HG03521 (cell line): ENCODE data around the gene NFASC.

Experiments used
- ATAC-seq: cut with Tn5 transposase; IDR thresholded peaks from one replicate; pipeline ENCODE4 v1.9.1; 2021; ENCODE audit warnings: mild to moderate bottlenecking, moderate library complexity; ENCODE audit not compliant: unreplicated experiment

Gene NFASC

GRCh38 chr1:205028924-205029323, 158.3 kb downstream of the NFASC start:
- ATAC-seq = no peak

DNA sequence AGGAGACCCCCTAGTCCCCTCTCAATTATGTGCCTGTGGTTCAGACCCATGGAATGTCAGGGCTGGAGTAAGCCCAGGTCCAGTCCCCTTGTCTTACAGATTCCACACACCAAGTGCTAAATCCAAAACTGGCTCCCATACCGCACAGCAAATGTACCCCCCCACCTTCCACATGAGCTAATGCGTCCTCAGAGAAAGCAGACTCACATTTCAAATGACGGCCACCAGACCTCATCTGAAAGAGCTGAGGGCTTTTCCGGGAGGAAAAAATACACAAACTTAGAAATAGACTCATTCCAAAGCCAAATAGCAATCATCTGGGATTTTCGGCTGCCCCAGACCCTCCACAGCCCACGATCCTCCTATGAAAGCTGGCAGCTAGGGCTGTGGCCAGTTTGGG, 159.6 kb downstream of the NFASC start:
- no peak for ATAC-seq

GRCh38 chr1:205030896-205031295, 160.2 kb downstream of the NFASC start:
- no peak for ATAC-seq

DNA sequence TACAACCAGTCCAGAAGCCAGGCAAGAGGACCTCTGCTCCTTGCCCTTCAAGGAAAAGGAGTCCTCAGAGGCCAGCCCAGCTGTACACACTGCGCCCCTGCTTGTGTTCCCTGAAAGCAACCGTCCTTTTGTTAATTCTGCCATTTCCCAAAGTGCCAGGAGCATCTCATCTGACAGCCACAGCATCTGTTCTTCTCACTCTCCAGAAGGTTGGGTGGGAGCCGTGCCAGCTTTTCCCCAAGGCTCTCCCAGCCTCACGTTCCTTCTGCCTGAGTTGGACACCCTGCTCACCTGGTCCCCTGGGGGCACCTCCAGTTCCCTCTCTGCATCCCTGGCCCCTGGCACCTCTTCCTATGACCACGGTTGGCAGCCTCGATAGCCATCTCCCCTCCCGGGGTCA, 161.8 kb downstream of the NFASC start:
- no peak for ATAC-seq

DNA sequence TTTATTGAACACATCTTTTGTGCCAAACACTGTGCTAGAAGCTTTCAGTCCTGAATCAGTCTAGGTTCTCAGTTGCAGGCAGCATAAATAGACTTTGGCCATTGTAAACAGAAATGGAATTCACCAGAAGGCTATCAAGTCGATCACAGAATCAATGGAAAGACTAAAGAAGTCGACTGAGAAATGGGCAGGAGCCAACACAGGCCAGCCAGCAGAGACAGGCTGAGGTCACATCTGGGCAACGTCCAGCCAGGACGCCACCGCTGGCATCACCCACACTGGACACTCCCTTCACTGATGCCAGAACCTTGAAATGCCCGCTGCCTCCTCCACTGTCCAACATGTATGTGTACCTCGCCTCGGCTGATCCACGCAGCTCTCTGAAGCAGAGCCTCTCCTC, 166.9 kb downstream of the NFASC start:
- no peak for ATAC-seq

GRCh38 chr1:205038132-205038786, 167.6 kb downstream of the NFASC start:
- no peak for ATAC-seq

GRCh38 chr1:205041001-205041715, 170.5 kb downstream of the NFASC start:
- ATAC-seq = no peak

DNA sequence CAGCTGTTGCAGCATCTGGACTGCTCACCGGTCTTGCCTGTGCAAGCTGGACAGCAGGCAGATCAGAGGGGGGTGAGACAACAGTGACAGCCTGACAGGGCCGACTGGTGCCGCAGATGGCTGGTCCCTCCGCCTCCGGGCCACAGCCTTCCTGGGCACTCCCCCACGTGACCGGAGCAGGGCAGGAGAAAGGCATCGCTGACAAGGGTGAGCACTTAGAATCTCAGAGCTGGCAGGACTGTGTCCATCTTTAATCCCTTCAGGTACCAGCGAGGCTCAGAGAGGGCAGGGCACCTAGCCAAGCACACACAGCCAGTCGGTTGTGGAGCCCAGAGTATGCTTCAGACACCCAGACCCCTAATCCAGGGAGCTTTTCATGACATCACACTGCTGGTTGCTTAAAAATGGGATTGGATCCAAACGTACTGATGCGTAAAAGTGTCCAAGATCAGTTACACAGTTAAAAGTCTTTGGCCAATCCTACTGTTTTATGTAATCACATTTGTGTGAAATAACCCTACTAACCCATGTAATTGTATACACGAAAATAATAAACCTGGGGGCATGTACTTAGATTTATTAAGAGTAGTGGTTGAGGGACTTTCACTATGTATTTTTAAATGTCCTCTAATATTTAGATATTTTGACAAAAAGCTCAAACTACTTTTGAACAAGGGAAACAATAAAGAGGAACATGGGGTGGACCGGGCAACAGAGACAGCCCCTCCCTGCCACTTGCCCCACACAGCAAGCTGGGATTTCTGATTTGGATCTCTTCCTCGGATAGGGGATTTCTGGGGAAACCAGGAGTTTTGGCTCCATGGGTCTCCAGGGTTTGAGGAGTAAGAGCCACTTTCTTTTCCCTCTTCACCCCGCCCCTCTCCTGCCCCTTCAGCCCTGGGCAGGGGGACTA, 171.6 kb downstream of the NFASC start:
- no peak for ATAC-seq

DNA sequence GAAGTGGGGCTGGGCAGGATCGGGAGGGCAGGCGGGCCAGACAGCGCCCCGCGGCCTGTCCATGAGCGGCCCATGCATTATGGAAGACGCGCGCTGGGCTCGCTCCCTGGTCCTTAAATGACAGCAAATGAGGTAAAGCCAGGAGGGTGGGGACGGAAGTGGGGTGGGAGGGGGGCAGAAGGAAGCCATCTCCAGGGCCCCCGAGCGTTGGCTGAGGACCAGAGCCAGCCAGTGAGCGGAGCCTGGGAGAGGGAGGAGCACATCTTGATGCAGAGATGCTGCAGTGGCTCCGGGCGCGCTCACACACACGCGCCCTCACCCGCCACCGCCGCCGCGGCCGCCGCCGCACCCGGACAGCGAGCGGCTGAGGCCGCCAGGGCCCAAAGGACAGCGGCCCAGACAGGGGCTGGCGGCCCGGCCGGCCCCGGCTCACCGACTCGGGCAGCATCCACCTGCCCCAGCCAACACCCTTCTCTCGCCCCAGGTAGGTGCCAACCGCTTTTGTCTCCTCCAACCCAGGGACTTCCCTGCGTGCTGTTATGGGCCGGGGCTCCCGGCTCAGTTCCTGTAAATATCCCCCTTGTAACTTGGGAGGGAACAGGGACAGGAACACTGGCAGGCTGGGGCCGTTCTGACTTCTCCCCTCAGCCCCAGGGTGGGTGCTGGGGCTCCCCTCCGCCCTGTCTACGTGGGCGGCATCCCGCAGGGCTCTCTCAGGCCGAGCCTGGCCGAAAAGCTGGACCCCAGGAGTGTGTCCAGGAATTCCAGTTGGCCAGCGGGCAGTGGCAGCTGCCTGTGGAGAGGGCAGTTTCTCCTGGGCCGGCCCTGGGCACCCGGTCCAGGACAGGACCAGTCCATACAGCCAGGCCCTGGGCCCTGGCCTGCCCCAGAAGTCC, 172.5 kb downstream of the NFASC start, which contains the start of gene CNTN2:
Gene CNTN2 (plus strand): TSS at position 302 of the 896 bp plus-strand sequence. CDS start 9,974 bp downstream, outside the sequence.
- ATAC-seq = no peak

GRCh38 chr1:205043866-205044265, 173.2 kb downstream of the NFASC start:
- ATAC-seq = no peak

DNA sequence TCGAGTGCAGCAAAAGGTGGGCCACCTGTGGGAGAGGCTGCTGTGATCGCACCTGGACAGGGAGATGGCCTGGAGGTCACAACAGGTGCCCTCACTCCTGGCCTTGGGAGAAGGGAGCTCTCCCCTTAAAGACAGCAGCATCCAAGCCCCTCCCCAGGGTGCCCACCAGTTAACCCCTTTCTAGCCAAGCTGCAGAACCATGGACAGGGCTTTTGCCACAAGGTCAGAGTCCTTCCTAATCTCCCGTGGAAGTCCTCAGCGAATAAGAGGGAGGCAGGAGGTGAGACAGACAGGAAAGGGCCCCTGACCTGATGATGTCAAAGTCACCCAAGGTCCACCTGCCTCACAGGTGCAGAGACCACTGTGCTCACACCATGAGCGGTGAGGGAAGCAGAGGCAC, 174.1 kb downstream of the NFASC start:
- no peak for ATAC-seq

GRCh38 chr1:205045146-205045545, 174.5 kb downstream of the NFASC start:
- no peak for ATAC-seq

DNA sequence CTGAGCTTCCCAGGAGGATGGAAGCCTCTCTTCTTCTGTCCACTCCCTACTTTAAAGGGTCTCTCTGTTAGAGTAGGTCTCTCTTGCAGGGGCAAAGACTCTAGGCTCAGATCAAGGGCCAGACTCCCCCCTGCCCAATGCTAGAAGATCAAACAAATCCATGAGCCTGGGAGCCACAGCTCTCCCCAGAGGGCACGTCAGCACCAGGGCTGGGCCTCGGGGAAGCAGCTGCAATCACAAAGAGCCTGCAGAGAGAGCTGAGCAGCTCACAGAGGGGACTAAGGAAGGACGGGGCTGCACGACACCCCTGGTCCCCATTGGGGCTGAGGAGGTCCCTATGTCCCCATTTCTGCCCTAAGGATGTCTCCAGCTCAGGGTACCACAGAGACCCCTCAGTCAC, 176.2 kb downstream of the NFASC start:
- no peak for ATAC-seq

DNA sequence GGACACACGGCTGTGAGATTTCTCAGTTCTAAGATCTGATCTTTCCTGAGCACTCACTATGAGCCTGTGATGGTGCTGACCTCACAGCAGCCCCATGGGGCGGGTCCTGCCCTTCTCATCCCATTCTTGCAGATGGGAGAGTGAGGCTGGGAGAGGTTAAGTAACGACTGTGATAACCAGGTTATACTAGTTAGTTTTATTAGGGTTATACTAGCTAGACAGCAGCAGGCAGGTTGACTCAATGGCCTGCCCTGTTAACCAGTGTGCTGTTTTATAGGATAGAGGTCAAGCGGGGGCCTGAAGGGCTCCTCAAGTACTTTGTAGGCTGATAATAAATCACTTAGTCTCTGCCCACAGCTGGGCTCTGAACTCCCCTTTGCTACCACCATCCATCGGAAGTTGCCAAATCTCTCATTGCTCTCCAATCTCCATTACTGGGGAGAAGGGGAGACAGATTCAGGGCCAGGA, 177.1 kb downstream of the NFASC start:
- no peak for ATAC-seq

DNA sequence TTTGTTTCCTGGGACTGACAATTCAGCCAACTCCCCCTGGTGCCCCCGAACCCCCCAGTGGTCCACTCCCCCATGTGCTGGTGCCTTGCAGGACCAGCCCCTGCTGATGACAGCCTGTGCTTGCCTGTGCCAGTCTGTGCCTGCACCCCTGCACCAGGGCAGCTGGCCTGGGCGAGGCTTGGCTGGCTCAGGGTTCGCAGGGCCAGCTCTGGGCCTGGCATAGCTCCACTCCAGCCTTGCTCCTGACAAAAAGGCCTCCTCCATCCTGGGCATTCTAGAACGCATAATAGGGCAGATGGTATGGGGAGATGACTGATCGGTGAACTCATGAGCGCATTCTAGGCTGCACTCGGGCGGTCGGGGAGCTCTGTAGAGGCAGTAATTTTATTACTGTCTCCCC, 177.7 kb downstream of the NFASC start:
- no peak for ATAC-seq

GRCh38 chr1:205049479-205049878, 178.8 kb downstream of the NFASC start:
- no peak for ATAC-seq

- no peak for ATAC-seq
These were observed 182.0 kb downstream of the NFASC start for GRCh38 chr1:205052690-205053089.

GRCh38 chr1:205053296-205053695, 182.6 kb downstream of the NFASC start:
- ATAC-seq = no peak

- ATAC-seq = no peak
These were observed 183.4 kb downstream of the NFASC start for GRCh38 chr1:205054013-205054412.

DNA sequence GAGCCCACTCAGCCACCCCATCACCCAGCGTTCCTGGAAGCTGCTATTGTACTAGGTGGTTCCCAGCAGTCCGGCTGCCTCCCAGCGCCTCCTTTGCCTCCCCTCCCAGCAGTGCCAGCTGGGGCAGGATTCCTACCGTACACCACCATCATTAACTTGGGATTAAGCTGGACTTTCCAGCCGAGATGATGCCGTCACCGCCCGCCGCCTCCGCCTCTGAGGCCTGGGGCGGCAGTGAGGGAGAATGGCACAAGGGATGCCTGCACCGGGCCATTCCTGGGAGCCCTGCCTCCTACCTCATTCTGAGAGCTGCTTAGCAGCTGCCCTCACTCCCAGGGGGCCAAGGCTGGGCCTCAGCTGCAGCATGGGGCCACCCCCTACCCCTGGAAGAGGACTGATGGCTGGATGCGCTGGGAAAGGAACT, 185.5 kb downstream of the NFASC start:
- no peak for ATAC-seq
